Thyroid gland (tissue), 4 donors: ENCODE results near the gene ENPP5.

Experiments
- CTCF ChIP-seq, 6 experiments: fragments of 200-600 bp in 3 of 6; fragments of 450-650 bp in 3 of 6; sonication (generic) in 3 of 6; IDR thresholded peaks; one replicate each; pipeline ENCODE4 v1.5.1; 2016 to 2019; ENCODE audit warnings: antibody characterized with exemption in 6 of 6, mild to moderate bottlenecking in 2 of 6, inconsistent platforms in 1 of 6, moderate library complexity in 1 of 6
- POLR2A ChIP-seq, 2 donors: fragments of 450-650 bp; IDR thresholded peaks; one replicate each; pipeline ENCODE4 v1.6.1; 2017; ENCODE audit warnings: antibody characterized with exemption in 2 of 2, mild to moderate bottlenecking in 2 of 2, moderate library complexity in 1 of 2

GRCh38 chr6:46175446-46175845 is 4.7 kb upstream of the ENPP5 start:
- no peak for TF ChIP-seq CTCF (IDR thresholded peaks at IDR 0.05)
- TF ChIP-seq POLR2A (IDR thresholded peaks at IDR 0.05): no peak
